ENCODE results near the gene IQCE.
"Not testable (repeated sequence)": the region's sequence is repeated elsewhere in the genome, so short reads cannot be mapped to it uniquely, and the experiment has no call there.

Gene IQCE

DNA sequence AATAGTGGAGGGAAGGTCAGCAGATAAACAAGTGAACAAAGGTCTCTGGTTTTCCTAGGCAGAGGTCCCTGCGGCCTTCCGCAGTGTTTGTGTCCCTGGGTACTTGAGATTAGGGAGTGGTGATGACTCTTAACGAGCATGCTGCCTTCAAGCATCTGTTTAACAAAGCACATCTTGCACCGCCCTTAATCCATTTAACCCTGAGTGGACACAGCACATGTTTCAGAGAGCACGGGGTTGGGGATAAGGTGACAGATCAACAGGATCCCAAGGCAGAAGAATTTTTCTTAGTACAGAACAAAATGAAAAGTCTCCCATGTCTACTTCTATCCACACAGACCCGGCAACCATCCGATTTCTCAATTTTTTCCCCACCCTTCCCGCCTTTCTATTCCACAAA is 25.2 kb upstream of the IQCE start:
- not testable (repeated sequence) for DNase-seq

DNA sequence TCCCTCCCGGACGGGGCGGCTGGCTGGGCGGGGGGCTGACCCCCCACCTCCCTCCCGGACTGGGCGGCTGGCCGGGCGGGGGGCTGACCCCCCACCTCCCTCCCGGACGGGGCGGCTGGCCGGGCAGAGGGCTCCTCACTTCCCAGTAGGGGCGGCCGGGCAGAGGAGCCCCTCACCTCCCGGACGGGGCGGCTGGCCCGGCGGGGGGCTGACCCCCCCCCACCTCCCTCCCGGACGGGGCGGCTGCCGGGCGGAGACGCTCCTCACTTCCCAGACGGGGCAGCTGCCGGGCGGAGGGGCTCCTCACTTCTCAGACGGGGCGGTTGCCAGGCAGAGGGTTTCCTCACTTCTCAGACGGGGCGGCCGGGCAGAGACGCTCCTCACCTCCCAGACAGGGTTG is 24.6 kb upstream of the IQCE start:
- not testable (repeated sequence) for DNase-seq

DNA sequence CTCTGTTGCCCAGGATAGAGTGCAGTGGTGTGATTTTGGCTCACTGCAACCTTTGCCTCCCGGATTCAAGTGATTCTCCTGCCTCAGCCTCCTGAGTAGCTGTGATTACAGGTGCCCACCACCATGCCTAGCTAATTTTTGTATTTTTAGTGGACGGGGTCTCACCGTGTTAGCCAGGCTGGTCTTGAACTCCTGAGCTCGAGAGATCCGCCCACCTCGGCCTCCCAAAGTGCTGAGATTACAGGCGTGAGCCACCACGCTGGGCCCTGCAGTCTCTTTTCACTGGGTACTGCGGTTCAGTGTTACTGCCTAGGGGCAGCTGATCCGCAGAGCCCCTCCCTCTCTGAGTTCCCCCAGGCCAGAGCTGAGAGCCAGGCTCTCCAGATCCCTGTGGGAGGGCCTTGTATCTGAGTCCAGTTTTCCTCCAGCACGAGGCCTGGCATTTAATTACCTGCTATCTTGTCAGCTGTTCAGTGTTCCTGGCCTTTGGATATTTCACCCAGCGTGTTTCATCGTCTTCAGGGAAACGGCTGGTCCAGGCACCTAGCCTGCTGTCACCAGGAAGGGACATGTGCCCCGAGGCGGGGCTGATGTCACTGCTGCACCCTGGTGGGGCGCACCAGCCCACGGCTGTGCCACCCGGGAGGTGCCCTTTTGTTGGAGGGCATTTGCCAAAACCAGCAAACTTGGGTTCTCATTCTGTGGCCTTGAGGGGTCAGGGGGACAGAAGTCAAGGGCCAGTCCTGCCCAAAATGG is 22.7 kb upstream of the IQCE start:
- DNase-seq: not testable (repeated sequence)

DNA sequence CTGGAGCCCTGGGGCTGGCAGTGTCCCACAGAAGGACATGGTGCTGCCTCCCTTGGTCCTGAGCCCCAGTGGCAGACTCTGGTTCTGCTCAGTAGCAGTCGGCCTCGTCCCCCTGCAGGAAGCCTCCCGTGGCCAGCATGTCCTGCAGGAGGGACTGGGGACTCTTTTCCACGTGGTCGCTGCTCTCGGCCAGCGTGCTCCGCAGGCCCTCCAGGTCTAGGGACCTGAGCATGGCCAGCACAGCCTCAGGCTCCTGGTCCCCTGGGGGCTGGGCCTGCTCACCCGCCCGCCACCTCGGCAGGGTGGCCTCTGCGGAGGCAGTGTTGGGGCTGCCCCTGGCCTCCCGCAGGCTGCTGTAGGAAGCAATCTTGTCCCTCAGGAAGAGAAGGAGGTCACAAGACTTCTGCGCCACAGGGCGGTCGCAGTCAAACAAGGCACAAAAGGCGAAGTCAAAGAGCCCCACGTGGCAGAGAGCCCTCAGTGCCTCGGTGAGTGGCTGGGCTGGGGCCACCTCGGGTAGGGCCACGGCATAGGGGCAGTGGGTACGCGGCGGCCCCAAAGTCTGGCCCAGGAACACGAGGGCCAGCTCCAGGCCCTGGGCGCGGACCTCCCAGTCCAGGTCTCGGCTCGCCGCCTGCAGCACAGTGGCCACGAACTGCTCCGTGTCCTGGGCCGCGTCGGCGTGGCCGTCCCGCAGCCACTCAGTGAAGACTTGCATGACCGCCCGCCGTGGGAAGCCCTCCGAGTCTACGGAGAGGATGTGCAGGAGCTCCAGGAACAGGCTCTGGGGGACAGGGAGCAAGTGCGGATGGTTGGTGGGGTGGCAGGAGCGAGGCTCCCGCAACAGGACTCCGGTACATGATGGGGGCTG is 20.6 kb upstream of the IQCE start:
- no peak for DNase-seq

GRCh38 chr7:2539031-2539911 is 19.5 kb upstream of the IQCE start:
- DNase-seq: no peak

DNA sequence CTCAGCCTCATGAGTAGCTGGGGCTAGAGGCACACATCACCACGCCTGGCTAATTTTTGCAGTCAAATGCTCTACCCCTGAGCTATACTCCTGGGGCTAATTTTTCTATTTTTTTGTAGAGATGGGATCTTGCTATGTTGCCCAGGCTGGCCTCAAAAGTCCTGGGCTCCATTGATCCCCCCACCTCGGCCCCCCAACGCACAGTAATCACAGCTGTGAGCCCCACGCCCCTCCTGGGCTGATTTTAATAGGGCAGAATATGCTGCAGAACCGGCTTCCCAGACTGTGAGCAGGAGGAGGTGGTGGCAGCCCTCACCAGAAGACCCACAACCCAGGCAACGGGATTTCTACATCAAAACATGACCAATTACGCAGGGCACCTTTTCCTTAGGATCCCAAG is 18.6 kb upstream of the IQCE start:
- no peak for DNase-seq

DNA sequence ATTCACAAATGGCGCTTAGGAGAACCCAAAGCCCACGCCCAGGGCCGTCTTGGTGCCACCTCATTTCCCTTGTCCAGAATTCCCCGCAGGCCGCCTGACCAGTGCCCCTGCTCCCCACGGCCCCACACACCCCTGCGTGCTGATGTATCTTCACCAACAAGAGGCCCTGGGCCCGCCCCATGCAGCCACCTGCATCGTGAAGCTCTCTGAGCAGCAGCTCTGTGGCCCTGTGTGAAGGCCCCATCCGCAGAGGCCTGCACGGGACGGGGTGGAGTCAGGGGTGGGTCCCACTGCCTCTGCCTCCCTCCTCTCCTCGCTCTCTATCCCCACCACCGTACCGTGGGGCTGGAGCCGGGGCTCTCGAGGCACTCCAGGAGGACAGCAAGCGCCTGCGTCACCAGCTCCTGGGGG is 18.1 kb upstream of the IQCE start:
- no peak for DNase-seq

GRCh38 chr7:2541291-2542010 is 17.3 kb upstream of the IQCE start:
- no peak for DNase-seq

DNA sequence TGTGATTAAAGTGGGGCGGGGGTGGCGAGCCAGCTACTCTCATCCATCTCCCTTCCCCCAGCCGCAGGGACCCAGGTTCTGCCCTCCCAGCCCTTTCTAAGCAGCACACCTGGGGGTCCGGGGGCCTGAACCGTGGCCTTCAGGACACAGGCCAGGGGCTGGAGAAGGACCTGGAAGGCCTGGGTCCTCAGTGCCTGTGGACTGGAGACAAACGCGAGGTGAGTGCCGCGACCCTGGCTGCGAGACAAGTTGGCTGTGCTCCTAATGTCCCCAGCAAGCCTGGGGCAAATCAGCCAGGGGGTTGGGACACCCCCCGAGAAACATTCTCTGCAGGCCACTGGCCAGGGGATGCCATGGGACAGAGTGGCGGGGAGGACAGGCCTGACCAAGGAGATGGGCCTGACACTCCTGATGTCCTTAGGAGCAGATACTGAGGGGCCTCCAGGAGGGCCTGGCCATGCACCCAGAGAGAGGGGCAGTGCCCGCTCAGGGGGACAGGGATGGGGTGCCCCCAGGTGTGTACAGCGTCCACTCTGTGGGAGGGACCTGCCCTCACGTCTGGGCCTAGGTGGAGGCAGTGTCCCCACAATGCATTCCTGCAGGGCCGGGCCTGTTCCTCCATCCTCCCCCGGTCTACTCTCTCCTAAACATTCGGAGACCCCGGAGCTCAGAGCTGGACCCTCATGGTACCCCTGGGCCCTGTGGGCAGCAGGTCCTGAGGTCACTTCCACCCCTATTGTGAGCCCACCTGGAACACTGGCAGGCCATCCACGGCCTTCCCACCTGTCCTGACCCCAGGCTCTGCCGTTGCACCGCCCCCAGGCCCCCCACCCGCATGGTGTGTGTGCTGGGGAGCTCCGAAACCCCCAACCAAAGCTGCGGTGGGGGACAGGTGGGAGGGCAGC is 16.5 kb upstream of the IQCE start:
- DNase-seq: no peak

DNA sequence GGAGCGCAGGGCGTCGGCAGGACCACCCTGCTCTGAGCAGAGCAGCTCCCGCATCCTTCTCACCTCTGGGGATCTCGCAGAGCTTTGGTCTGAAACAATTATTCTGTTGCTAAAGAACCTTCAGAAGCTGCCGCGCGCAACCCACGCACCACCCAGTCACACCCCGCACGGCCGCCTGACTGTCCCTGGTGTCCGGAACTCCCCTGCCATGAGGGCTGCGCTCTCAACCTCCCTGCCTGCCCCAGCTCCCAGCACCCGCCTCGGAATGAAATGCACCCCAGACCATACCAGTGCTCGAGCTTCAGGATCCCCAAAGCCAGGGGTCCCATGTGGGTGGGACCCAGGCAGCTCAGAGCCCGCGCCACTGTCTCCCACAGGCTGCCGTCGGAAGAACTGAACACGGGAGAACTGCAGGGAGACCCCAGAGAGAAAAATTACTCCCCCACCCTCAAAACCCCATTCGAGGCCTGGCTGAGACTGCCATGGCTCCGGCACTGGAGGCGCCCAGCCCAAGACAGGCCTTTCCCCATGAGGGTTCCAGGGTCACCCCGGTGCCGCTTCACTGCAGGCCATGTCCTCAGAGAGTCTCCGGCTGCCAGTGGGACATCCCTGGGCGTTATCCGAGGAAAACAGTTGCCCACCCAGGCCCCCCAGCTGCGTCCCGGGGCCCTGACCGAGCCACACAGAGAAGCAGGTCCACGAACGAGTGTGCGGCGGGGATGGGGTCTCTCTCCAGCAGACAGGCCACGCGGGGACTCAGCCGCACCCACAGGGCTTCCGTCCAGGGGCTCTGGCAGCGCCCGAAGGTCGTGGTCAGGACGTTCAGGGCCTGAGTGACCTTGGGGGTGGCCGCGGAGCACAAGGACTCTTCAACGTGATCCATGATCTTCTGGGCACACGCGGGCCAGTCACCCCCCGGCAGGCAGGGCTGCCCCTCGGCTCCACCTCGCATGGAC is 15.6 kb upstream of the IQCE start:
- no peak for DNase-seq

DNA sequence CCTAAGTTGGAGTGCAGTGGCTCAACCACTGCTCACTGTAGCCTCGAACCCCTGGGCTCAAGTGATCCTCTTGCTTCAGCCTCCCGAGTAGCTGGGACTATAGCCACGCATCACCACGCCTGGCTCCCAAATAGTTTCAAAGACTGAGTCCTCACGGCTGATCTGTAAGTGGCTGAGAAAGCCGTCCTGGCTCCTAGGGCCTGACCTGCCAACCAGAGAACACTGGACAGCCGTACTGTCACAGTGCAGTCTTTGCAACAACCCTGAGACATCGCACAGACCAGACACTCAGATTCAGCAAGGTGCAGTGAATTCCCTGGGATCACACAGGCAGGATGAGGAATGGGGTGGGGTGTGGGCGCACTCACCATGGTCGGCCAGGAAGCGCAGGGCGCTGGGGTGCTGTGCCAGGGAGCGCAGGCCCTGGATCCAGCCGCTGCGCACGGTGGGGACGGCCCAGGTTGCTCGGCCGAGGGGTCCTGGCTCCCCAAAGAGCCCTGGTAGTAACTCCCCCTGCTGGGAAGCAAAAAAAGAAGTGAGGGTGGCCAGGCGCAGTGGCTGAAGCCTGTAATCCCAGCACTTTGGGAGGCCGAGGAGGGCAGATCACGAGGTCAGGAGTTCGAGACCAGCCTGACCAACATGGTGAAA is 14.1 kb upstream of the IQCE start:
- DNase-seq: no peak

GRCh38 chr7:2545746-2546425 is 12.9 kb upstream of the IQCE start:
- no peak for DNase-seq

- DNase-seq: no peak
Observed at GRCh38 chr7:2546776-2547586, 11.8 kb upstream of the IQCE start.

DNA sequence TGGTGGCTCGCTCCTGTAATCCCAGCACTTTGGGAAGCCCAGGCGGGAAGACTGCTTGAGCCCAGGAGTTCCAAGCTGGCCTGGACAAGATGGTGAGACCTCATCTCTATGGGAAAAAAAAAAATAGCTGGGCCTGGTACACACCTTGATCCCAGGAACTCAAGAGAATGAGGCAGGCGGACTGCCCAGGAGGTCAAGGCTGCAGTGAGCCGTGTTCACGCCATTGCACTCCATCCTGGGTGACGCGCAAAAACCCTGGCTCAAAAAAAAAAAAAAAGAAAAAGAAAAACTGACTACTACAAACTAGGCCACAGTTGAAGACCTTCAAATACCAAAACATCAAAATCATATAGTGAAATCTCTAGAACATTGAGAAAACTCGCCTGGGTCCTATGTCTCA is 7.4 kb upstream of the IQCE start:
- no peak for DNase-seq

DNA sequence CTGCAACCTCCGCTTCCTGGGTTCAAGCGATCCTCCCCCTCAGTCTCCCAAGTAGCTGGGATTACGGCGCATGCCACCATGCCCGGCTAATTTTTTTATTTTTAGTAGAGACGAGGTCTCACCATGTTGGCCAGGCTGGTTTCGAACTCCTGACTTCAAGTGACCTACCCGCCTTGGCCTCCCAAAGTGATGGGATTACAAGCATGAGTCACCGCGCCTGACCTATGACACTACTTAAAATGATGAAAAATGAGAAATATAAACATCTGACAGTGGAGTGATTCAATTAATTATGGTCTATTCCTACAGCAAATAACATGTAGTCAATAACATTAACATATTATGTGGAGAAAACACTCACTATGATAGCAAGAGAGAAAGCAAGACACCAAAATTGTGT is 5.7 kb upstream of the IQCE start:
- no peak for DNase-seq

DNA sequence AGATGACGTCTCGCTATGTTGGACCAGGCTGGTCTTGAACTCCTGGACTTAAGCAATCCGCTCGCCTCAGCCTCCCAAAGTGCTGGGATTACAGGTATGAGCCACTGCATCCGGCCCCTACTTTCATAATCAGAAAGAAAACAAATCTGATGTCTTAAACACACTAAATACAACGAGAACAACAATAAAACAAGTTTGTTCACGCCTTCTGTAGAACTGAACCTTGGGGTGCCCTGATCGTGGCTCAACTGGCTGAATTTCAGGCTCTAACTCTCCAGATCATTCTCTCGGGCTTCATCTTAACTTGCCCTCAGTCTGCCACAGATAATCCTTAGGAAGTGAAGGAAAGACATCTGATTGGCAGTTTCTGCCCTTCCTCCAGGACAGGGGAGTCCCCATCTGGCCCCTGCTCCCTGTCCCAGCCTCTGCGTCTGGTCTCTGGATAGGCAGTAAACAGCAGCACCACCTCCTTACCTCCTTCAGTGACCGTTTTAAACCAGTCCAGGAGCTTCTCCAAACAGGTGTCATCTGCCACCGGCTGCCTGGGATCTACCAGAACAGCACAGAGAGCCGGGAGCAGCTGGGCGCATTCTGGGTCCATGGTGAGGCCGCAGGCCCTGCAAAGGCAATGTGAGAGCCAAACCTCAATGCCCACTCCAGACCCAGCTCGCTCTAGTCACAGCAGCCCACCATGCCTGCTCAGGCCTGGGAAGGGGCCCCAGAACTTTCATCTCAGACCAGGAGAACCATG is 4.8 kb upstream of the IQCE start:
- no peak for DNase-seq

GRCh38 chr7:2554661-2555111 is 4.1 kb upstream of the IQCE start:
- DNase-seq: no peak

All from fibroblast of skin of scalp (primary cell).